RCC 7860 (cell line): Measurements from ENCODE around the gene AQP12B.

Experiments
- DNase-seq: peaks from one replicate; pipeline ENCODE4 v3.0.0-alpha.2; 2015; ENCODE audit warnings: low spot score
- FAIRE-seq: peaks from 2 replicates; lab custom pipeline; 2012; peaks lifted over from hg19 to GRCh38; lab: Jason Lieb, UNC

The AQP12B gene

GRCh38 chr2:240637116-240637900 lies 45.4 kb downstream of the AQP12B start:
- no peak for DNase-seq
- FAIRE-seq, result no peak

- no peak for DNase-seq
- no peak for FAIRE-seq
Measured at GRCh38 chr2:240636563-240637115, 46.0 kb downstream of the AQP12B start.

DNA sequence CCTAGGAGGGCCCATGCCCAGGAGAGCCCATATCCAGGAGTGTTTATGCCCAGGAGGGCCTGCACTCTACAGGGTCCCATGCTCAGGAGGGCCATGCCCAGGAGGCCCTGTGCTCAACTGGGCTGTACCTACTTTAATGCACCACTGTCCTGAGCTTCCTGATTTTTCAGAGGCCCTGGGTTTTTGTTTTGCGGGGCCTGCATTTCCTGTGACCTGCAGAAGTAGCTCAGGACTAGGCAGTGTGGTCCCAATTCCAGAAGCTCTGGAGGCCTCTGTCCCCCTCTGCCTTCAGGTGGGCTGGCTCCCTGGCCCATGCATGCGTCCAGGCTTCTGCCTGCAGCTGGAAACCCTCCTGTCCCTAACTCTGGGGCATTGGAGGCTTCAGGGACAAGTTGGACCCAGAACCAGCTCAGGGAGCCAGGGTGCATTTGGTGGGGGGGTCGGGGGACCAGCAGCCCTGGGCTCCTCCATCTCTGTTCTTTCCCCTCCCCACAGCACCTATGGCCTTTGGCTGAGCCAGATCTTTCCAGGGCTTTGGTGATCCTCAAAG lies 46.6 kb downstream of the AQP12B start:
- DNase-seq, result no peak
- no peak for FAIRE-seq

DNA sequence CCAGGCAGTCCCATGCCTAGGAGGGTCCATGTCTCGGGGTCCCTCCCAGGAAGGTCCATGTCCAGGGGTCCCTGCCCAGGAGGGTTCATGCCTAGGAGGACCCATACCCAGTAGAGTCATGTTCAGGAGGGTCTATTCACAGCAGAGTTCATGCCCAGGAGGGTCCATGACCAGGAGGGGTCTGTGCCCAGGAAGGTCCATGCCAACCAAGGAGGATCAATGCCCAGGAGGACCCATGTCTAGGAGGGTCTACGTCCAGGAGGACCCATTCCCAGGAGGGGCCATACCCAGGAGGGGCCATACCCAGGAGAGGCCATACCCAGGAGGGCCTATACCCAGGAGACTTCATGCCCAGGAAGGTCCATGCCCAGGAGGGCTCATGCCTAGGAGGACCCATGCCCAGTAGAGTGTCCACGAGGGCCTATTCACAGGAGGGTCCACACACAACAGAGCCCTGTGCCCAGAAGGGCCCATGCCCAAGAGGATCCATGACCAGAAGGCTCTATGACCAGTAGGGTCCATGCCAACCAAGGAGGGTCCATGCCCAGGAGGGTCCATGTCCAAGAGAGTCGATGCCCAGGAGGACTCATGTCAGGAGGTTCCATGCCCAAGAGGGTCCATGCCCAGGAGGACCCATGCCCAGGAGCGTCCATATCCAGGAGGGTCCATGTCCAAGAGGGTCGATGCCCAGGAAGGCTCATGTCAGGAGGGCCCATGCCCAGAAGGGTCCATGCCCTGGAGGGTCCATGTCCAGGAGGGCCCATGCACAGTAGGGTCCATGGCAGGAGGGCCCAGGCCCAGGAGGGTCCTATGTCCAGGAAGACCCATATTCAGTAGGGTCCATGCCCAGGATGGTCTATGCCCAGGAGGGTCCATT lies 47.3 kb downstream of the AQP12B start:
- DNase-seq (no peak), FAIRE-seq (no peak)

- DNase-seq (no peak), FAIRE-seq (no peak)
Measured at GRCh38 chr2:240632306-240632721, 50.4 kb downstream of the AQP12B start.

DNA sequence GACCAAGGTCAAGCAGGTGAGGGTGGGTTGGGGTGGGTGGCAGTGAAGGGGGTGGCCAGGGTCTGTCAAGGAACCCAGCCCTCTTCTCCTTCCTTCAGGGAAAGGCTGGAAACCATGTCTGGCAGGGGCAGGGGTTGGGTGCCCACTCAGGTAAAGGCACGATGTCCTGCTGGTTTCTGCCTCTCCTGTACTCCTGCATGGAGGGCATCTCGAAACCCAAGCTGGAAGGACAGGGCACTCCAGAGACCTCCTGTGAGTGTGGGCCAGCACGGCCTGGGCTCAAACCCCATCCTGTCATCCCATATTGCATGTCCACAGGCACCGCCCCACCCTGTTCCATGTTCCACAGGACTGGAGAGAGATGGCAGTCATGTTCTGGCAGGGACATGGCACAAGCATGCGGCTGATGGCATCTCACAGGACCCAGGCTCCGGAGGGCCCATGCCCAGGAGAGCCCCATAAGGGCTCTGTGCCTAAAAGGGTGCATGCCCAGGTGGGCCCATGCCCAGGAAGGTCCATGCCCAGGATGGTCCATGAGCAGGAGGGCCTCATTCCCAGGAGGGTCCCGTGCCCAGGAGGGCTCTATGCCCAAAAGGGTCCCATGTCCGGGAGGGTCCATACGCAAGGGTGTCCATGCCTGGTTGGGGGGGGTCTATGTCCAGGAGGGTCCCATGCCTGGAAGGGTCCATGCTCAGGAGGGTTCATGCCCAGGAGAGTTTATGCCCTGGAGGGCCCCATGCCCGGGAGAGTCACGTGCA lies 51.0 kb downstream of the AQP12B start:
- FAIRE-seq (no peak), DNase-seq (no peak)

DNA sequence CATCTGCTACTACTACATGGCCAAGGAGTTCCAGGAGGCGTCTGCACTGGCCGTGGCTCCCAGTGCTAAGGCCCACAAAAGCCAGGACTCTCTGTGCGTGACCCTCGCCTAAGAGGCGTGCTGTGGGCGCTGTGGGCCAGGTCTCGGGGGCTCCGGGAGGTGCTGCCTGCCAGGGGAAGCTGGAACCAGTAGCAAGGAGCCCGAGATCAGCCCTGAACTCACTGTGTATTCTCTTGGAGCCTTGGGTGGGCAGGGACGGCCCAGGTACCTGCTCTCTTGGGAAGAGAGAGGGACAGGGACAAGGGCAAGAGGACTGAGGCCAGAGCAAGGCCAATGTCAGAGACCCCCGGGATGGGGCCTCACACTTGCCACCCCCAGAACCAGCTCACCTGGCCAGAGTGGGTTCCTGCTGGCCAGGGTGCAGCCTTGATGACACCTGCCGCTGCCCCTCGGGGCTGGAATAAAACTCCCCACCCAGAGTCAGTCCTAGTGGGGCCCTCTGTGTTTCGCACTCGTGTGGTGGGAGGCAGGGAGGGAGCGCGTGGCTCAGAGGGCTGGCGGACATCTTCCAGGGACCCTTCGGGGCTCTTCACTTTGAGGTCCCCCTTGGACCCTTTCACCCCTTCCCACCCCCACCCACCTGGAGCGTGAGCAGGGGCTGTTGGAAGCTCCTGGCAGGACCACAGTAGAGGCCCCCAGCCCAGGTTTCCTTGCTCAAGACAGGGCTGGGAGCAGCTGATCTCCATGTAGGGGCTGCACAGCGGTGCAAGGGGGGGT lies 51.7 kb downstream of the AQP12B start:
- FAIRE-seq, result no peak
- DNase-seq, result no peak

- FAIRE-seq (no peak), DNase-seq (no peak)
Measured at GRCh38 chr2:240629968-240630770, 52.5 kb downstream of the AQP12B start.

DNA sequence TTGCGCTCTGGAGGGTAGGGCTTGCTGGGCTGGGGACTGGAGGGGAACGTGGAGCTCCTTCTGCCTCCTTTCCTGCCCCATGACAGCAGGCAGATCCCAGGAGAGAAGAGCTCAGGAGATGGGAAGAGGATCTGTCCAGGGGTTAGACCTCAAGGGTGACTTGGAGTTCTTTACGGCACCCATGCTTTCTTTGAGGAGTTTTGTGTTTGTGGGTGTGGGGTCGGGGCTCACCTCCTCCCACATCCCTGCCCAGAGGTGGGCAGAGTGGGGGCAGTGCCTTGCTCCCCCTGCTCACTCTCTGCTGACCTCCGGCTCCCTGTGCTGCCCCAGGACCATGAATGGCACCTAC lies 53.1 kb downstream of the AQP12B start:
- FAIRE-seq, result no peak

DNA sequence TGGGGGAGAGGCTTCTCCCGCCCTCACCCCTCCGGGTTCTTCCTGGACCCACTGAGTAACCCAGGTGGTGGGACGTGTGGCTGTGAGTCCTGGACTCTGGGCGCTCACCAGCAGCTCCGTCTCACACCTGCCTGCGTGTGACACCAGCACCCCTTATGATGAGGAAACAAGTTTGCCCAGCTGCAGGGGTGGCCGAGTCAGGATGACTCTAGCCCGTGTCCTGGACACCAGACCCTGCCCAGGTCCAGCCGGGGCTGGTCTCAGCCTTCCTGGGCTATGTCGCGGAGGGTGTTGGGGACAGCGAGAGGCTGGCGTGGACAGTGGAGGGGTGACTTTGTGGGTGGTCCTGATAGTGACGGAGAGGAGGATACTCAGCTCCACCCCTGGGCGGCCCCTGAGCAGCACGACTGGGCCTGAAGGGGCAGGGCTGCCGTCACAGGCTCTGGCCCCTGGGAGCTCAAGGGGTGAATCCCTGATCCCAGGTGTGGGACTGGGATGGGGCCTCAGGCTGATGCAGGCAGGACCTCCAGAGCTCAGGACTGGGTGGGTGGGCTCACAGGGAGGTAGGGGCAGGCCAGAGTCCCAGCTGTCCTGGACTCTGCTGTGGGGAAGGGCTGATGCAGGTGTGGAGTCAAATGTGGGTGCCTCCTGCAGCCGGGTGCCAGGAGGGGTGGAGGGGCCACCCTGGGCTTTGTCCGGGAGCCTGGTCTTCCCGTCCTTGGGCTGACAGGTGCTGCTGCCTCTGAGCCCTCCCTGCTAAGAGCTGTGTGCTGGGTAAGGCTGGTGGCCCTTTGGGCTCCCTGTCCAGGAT lies 53.7 kb downstream of the AQP12B start:
- no peak for FAIRE-seq
- no peak for DNase-seq

More for the DNA sequence above, 53.1 kb downstream of the AQP12B start:
- DNase-seq, result no peak

DNA sequence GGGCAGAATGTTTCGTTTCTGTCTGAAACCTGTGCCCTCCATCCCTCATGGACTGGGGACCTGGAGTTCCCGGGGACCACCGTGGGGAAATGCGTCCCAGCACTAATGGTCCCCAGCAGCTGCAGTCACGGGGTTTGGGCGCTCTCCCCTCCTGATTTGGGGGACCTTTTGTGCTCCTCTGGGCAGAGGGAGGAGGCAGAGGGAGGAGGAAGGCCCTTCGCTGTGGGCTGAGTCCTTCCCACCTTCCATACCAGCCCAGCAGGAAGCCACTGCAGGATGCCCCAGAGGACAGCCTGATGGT lies 54.2 kb downstream of the AQP12B start:
- no peak for DNase-seq
- no peak for FAIRE-seq

DNA sequence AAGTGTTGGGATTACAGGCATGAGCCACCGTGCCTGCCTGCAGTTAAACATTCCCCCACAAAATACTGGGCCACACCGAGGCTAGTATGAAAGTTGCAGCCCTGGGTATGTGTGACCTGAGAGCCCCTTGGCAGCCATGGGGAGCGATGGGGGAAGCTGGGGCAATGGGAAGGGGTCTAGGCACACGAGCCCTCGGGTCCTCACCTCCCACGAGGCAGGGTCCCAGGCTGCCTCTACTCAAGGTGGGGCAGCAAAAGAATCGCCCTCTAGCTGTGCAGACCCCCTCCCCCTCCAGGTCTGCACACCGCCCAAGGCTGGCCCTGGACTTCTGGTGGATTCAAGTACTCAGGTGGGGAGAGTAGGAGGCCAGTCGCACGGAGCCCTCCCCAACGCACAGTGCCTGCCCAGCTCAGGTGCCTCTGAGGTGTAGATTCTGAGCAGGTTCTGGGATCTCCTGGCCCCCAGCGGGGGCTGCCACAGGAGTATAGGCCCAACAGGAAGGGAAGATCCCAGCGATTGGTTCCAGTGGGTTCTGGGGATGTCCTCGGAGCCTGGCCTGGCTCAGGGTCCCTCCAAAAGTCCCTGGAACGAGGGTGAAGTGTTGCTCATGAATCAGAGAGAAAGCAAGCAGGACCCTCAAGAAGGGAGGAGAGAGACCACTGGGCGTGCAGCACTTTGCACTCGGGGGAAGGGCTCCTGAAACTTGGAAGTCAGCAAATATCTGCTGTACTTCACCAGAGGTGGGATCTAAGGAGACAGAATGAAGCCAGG lies 54.8 kb downstream of the AQP12B start:
- FAIRE-seq, result no peak
- DNase-seq, result no peak

- FAIRE-seq, result no peak
- DNase-seq, result no peak
Measured at GRCh38 chr2:240626531-240627300, 56.0 kb downstream of the AQP12B start.
